Measurements from ENCODE around the gene BCAS1.

The BCAS1 gene

DNA sequence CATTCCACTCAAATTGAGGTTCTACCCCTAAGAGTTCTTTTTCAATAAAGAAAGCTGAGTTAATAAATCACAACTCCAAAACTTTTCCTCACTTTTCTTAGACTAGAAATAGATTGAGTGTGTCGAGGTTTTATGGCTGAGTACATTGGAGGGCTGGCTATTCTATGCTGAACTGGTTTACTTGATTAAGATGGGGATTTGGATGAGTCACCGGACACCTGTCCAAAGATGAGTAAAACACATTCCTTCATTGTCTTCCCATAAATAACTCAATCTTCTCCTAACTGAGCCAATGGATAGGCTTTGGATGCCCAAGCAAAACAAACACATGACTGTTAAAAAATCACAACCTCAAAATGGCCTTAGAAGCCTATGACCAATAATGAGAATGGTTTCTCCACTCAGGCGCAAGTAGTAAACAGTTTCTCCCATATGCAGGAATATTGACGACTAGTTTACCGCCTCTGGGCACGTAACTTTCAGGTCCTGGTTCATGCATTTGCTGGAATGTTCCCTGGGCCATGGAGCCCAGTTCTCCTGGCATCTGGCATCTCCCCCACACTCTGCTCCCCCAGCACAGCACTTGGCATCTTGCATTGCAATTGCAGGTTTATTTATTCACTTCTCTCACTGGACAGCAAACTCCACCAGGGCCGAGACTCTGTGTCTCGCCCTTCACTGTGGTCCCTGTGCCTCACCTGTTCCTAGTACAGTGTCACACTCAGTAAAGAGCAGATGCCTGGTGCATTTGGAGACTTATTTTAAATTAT lies 43.9 kb downstream of the BCAS1 start:
- H3K27me3 ChIP-seq (ENCODE audit: control insufficient read depth, insufficient read depth, low read length): no peaks in the 10 kb centered on the region
- no peaks in the 10 kb centered on the region for H3K4me1 ChIP-seq
- H3K9ac ChIP-seq: no peak overlapping the region
- H3K9me3 ChIP-seq (ENCODE audit: control insufficient read depth, low read length): no peaks in the 10 kb centered on the region
- TF ChIP-seq, protein P1, sequence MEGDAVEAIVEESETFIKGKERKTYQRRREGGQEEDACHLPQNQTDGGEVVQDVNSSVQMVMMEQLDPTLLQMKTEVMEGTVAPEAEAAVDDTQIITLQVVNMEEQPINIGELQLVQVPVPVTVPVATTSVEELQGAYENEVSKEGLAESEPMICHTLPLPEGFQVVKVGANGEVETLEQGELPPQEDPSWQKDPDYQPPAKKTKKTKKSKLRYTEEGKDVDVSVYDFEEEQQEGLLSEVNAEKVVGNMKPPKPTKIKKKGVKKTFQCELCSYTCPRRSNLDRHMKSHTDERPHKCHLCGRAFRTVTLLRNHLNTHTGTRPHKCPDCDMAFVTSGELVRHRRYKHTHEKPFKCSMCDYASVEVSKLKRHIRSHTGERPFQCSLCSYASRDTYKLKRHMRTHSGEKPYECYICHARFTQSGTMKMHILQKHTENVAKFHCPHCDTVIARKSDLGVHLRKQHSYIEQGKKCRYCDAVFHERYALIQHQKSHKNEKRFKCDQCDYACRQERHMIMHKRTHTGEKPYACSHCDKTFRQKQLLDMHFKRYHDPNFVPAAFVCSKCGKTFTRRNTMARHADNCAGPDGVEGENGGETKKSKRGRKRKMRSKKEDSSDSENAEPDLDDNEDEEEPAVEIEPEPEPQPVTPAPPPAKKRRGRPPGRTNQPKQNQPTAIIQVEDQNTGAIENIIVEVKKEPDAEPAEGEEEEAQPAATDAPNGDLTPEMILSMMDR (IDR thresholded peaks at IDR 0.05): no peak
- no peak overlapping the region for H2AFZ ChIP-seq
- H3K4me3 ChIP-seq (ENCODE audit: low read depth, low read length): no peak overlapping the region
- H3K36me3 ChIP-seq (ENCODE audit: control insufficient read depth, insufficient read depth, low read length): no peaks in the 10 kb centered on the region
- no peak overlapping the region for H3K4me2 ChIP-seq (ENCODE audit: low read length)
- H3K27ac ChIP-seq: no peak overlapping the region
- H3K79me2 ChIP-seq: no peaks in the 10 kb centered on the region

DNA sequence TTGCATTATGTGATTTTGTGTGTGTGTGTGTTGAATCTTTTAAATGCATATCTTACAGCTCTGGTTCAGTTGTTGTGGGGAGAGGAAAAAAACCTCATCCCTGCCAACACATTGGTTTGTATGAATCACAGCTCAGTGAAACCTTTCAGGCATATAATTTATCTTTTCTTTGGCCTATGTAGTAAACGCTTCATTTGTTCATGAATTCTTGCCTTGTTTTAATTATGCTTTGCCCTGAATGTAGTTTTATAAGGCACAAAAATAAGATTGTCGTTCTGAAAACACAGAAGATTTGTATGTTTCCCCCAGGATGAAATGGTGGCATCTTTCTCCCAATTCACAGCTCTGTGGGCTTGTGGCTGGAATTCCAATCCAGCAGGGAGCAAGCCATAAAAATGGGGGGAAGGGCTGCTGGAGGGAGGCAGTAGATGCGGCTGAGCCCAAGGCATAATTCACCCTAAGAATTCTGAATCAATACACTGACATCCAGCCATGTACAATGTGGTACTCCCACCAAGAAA lies 45.1 kb downstream of the BCAS1 start:
- H3K4me1 ChIP-seq: no peaks in the 10 kb centered on the region
- no peak overlapping the region for H3K4me2 ChIP-seq (ENCODE audit: low read length)
- TF ChIP-seq, protein P1 (IDR thresholded peaks at IDR 0.05): no peak
- H3K27ac ChIP-seq: no peak overlapping the region
- H3K79me2 ChIP-seq: no peaks in the 10 kb centered on the region
- no peaks in the 10 kb centered on the region for H3K27me3 ChIP-seq (ENCODE audit: control insufficient read depth, insufficient read depth, low read length)
- H3K4me3 ChIP-seq (ENCODE audit: low read depth, low read length): no peak overlapping the region
- no peak overlapping the region for H2AFZ ChIP-seq
- H3K9ac ChIP-seq: no peak overlapping the region
- H3K36me3 ChIP-seq (ENCODE audit: control insufficient read depth, insufficient read depth, low read length): no peaks in the 10 kb centered on the region
- no peaks in the 10 kb centered on the region for H3K9me3 ChIP-seq (ENCODE audit: control insufficient read depth, low read length)

DNA sequence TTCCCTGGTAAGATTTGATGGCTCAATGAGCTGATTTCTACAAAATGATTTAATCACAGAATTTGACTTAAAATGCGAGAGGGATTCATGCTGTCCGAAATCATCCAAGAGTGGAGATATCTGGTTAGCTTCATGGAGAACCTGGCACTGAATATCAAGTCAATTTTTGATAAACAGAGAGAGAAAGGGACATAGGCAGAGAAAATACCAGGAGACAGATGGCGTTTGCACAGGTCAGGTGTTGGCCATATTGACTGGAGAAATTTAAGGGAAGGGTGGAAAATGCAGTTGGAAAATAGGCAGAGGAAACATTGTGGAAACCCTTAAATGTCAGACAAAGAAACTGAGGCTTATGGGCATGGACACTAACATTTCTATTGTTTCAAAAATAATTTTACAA lies 47.0 kb downstream of the BCAS1 start:
- H3K27me3 ChIP-seq (ENCODE audit: control insufficient read depth, insufficient read depth, low read length): no peaks in the 10 kb centered on the region
- H2AFZ ChIP-seq: no peak overlapping the region
- no peaks in the 10 kb centered on the region for H3K4me1 ChIP-seq
- no peaks in the 10 kb centered on the region for H3K9me3 ChIP-seq (ENCODE audit: control insufficient read depth, low read length)
- H3K4me2 ChIP-seq (ENCODE audit: low read length): no peak overlapping the region
- no peak overlapping the region for H3K27ac ChIP-seq
- H3K4me3 ChIP-seq (ENCODE audit: low read depth, low read length): no peak overlapping the region
- H3K36me3 ChIP-seq (ENCODE audit: control insufficient read depth, insufficient read depth, low read length): no peaks in the 10 kb centered on the region
- no peak overlapping the region for H3K9ac ChIP-seq
- TF ChIP-seq, protein P1 (IDR thresholded peaks at IDR 0.05): no peak
- H3K79me2 ChIP-seq: no peaks in the 10 kb centered on the region

DNA sequence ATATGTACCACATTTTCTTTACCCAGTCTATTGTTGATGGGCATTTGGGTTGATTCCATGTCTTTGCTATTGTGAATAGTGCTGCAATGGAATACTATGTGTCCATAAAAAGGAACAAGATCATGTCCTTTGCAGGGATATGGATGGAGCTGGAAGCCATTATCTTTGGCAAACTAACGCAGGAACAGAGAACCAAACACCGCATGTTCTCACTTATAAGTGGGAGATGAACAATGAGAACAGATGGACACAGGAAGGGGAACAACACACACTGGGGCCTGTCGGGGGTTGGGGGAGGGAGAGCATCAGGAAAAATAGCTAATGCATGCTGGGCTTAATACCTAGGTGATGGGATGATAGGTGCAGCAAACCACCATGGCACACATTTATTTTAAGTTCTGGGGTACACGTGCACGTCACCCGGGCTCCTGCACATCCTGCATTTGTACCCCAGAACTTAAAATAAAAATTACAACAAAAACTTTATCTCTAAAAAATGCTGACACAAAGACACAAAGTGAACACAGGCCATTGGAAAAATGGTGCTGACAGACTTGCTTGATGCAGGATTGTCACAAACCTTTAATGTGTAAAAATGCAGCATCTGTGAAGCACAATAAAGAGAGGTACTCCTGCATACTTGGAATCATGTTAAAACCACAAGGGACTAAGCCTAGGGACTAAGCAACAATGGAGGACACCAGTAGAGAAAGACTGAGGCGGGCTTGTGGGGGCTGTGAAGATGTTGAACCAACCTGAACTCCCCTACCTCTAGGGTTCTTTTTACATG lies 48.8 kb downstream of the BCAS1 start:
- H3K27ac ChIP-seq: no peak overlapping the region
- TF ChIP-seq, protein P1 (IDR thresholded peaks at IDR 0.05): no peak
- no peak overlapping the region for H2AFZ ChIP-seq
- H3K36me3 ChIP-seq (ENCODE audit: control insufficient read depth, insufficient read depth, low read length): no peaks in the 10 kb centered on the region
- no peaks in the 10 kb centered on the region for H3K9me3 ChIP-seq (ENCODE audit: control insufficient read depth, low read length)
- no peaks in the 10 kb centered on the region for H3K4me1 ChIP-seq
- H3K79me2 ChIP-seq: no peaks in the 10 kb centered on the region
- no peak overlapping the region for H3K9ac ChIP-seq
- no peak overlapping the region for H3K4me3 ChIP-seq (ENCODE audit: low read depth, low read length)
- no peaks in the 10 kb centered on the region for H3K27me3 ChIP-seq (ENCODE audit: control insufficient read depth, insufficient read depth, low read length)
- H3K4me2 ChIP-seq (ENCODE audit: low read length): no peak overlapping the region

Measured in parathyroid adenoma (tissue), 2 donors.